Activated CD8-positive, alpha-beta memory T cell treated with anti-CD3 and anti-CD28 coated beads for 36 hours (primary cell): ENCODE data around the gene EHMT2. TPM values are rescaled to one million over a fixed set of nuclear protein-coding genes. Genes with fewer than 3 reads are reported as not detected.

Source experiments
- CTCF ChIA-PET: fragments of 350-600 bp; sonication (Branson Sonifier 250); formaldehyde crosslinking; loops from one replicate; lab custom pipeline; 2021; ENCODE audit warnings: antibody characterized with exemption; lab: Charles Lee
- POLR2A ChIA-PET: fragments of 350-600 bp; sonication (Branson Sonifier 250); formaldehyde crosslinking; loops from one replicate; lab custom pipeline; 2021; ENCODE audit warnings: antibody characterized with exemption; lab: Charles Lee
- total RNA-seq, 2 experiments: library from RNA; stranded (reverse); gene quantifications; one replicate each; pipeline ENCODE4 v1.2.3, GENCODE V29; 2021

The EHMT2 gene
- total RNA-seq, 2 experiments from 2014 or later = 67.4 to 67.8 TPM

DNA sequence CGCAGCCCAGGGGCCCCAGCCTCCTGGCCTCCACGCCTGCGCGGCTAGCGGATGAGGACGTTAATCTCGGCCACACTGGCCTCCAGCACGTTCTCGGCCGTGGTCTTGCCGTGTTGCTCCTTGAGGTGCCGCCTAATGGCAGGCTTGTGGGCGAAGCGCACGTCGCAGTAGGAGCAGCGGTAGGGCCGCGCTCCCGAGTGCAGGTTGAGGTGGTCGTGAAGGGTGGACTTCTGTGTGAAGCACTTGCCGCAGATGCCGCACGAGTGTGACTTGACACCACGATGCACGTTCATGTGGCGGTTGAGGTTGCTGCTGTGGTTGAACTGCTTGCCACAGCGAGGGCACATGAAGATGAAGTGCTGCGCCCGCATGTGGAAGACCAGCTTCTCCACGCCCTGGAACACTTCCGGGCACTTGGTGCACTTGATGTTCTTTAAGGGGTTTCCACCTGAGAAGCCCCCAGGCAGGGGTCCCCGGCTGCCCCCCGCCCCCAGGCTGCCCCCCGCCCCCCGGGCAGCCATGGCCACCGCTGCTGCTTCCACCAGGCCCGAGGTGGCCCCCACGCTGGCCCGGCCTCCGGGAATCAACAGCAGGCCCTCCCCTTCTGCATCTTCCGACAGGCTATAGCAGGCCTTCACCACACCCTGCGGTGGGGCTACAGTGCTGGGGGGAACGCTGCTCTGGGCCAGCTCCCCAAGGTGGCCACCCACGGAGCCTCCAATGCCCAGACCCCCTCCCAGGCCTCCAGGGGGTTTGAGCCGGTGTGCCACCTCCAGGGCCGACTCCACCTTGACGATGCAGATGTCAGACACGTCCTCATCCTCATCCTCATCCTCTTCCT lies 2.6 kb upstream of the EHMT2 start:
- ChIA-PET CTCF (no interaction called here), POLR2A (no interaction called here)

DNA sequence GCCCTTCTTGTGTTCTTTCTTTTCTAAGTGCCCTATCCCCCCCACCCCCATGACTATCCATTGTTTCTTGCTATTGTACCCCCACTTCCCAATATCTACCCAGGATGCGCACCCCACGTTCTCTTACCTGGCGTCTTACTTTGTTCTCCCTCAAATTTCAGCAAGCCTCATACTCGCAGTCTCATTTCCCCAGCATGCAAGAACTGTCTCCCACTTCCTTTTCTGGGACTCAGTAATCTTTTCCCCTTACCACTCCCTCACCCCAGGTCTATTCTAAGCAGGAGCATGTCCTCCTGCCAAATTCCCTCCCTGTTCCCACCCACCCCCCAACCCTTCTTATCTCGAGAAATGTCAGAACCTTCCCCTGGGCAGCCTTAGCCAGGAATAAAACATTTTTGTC lies 1.7 kb upstream of the EHMT2 start:
- ChIA-PET CTCF (interaction anchor here (0.9 to 2.0 kb wide), 3 partner anchors 11 to 73 kb away, joined by 3 to 7 read pairs (median 3); partner anchors contain the start of gene DXO), POLR2A (no interaction called here)

DNA sequence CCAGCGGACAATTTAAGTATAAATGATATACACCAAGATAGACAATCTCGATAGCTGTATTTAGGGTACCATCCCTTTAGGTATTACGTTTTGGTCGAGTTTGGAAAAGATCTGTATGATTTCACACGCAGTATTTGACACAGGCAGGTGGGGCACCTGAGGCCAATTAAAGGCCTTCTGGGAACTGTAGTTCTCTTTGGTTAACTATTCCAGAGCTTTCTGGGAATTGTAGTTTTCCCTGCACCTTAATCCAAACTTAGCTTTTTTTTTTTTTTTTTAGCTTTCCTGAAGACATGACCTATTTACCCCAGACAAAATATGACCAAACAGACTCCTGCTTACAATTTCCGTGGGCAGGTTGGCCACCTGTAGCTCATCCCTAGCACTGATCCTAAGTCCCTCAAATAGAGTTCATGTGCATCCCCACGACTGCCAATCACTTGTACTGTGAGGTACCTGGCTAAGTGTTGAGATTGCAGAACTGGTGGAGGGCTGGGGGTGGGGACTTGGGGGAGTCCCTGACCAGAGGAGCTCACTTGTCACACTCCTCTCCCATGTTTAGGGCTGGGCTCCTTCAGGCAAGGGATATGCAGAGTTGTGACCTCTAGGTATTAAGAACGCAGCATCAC lies 999 bp upstream of the EHMT2 start:
- ChIA-PET CTCF (interaction anchor here (0.5 to 2.0 kb wide), 7 partner anchors 11 to 73 kb away, joined by 3 to 7 read pairs (median 4); partner anchors contain the start of genes DXO and NEU1), POLR2A (interaction anchor here (0.6 to 0.7 kb wide), 3 partner anchors 20 to 292 kb away, joined by 4 read pairs; no protein-coding TSS in a partner anchor)

DNA sequence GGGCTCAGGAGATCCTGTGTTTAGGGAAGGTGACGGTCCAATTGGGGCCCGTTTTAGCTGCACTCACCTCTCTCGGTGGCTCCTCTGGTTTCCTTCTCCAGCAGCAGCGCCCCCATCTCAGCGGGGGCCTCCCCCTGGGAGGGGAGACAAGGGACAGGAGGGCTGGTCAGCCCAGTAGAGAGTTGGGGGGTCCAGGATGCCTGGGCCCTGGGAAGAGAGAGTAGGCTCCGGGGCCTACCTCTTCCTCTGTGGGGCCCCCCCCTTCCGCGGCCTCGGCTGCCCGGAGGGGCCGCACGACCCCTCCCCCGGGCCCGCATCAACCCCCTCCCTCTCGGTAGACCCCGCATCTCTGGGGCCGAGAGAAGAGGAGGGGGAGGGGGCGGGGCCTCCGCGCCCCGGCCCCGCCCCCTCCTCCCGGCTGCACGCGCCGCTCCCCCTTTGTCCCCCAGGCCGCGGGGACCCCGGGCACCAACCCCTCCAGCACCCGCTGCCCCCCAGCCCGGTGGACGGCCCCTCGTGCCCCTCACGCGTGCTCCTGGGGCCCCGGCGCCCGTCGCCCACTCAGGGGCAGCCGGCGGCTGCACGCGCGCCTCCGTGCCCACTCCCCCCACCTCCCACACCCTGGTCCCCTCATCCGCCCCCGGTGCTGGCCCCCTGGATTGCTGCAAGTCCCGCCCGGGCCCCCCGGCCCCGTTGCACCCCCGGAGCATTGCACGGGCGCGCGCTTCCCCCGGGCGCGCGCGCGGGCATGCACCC lies 464 bp downstream of the EHMT2 start:
- POLR2A ChIA-PET = interaction anchor here (1.0 kb wide), 1 partner anchor 62 kb away, joined by 3 read pairs; the partner anchor contains the start of genes NELFE and SKIC2
- CTCF ChIA-PET = interaction anchor here (0.7 to 2.0 kb wide), 5 partner anchors 12 to 217 kb away, joined by 3 to 7 read pairs (median 4); partner anchors contain the start of gene NEU1

DNA sequence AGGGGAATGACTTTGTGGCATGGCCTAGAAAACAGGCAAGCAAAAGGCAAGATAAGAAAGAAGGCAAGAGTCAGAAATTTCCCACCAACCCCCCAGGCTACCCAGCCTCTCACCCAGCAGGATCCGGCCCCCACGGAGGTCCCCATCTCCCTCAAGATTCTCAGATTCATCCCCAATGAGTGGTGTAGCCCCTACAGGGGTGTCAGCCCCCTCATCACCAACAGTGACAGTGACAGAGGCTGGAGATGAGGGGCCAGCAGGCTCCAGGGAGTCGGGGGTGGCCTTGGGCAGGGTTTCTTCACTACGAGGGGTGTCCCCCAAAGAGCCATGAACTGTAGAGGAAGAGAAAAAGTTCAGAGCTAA lies 1.0 kb downstream of the EHMT2 start:
- ChIA-PET CTCF (interaction anchor here (1.0 kb wide), 1 partner anchor 13 kb away, joined by 4 read pairs; no protein-coding TSS in a partner anchor), POLR2A (no interaction called here)

- ChIA-PET POLR2A (no interaction called here), CTCF (no interaction called here)
These were observed 4.7 kb downstream of the EHMT2 start for GRCh38 chr6:31892821-31893220.

DNA sequence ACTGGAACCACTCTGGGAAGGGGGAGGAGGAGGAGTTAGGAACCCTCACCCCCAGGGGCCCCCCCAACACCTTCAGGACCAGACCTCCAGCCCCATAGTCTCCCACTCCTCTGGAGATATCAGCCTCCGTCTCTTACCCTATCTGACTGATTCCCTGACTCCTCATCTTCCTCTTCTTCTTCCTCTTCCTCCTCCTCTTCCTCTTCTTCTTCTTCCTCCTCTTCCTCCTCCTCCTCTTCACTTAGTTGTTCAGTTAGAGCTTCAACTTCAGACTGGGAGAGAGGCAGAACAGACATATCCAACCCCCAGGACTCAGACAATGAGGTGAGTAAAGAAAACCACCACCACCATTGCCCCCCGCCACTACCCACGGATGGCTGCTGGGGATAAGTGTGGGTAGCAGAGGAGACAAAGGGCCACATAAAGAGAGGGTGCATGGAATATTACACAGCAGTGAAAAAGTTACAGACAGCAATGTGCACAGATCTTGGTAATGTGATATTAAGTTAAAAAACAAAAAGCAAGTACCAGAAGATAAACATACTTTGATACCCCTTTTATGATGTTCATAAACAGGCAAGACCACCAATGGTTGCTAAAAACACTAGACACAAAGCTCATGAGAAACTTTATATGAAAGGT lies 8.0 kb downstream of the EHMT2 start:
- POLR2A ChIA-PET = no interaction called here
- CTCF ChIA-PET = interaction anchor here (0.9 to 1.8 kb wide), 8 partner anchors 17 to 251 kb away, joined by 3 to 5 read pairs (median 4); partner anchors contain the start of genes DDAH2 and NEU1

DNA sequence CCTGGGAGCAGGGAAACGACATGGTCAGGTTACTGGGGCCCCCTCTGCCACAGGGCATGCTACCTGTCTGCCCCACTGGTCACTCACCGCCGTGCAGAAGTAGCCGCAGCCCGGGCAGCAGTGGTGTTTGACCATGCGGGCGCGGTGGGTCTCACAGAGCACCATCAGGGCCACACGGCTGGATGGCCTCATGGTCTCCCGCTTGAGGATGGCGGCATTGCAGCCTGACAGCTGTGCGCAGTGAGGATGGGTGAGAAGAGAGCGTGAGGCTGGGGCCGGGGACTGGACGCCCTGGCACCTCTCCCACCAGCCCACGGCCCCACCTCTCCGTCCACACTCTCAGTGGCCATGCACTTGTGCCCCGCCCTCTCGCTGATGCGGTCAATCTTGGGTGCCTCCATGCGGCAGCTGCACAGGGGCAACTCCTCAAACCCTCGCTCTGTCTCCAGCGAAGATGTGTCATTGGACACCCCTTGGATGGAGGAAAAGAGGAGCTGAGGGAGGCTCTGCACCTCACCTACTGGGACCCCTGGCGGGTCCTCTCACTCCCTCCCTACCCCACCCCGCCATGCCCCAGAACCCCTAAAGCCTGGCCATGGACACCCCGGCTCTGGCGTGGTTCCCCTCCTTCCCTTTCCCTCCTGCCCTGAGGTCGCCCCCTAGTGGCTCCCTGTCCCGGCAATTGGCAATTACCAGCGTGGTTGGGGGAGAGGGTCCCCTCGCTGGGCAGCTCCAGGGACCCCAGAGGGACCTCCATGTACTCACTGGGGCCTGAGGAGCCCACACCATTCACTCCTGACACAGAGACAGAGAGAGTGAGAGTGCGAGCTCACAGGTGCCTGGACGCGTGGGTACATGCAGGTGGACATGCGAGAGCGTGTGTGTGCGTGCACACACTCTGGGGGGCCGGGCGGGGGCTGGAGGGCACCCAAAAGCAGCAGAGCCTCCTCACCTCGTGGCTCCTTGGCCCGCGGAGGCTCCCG lies 8.9 kb downstream of the EHMT2 start:
- POLR2A ChIA-PET = no interaction called here
- CTCF ChIA-PET = interaction anchor here (0.9 to 1.8 kb wide), 10 partner anchors 12 to 252 kb away, joined by 3 to 5 read pairs (median 4); partner anchors contain the start of genes DDAH2 and NEU1

- POLR2A ChIA-PET = interaction anchor here (0.5 kb wide), 1 partner anchor 39 kb away, joined by 3 read pairs; no protein-coding TSS in a partner anchor
- CTCF ChIA-PET = interaction anchor here (1.1 to 1.8 kb wide), 3 partner anchors 11 to 22 kb away, joined by 3 to 4 read pairs (median 4); no protein-coding TSS in a partner anchor
These were observed 10.1 kb downstream of the EHMT2 start for GRCh38 chr6:31887173-31888007.

- CTCF ChIA-PET = no interaction called here
- POLR2A ChIA-PET = no interaction called here
These were observed 10.9 kb downstream of the EHMT2 start for GRCh38 chr6:31886541-31886991.

DNA sequence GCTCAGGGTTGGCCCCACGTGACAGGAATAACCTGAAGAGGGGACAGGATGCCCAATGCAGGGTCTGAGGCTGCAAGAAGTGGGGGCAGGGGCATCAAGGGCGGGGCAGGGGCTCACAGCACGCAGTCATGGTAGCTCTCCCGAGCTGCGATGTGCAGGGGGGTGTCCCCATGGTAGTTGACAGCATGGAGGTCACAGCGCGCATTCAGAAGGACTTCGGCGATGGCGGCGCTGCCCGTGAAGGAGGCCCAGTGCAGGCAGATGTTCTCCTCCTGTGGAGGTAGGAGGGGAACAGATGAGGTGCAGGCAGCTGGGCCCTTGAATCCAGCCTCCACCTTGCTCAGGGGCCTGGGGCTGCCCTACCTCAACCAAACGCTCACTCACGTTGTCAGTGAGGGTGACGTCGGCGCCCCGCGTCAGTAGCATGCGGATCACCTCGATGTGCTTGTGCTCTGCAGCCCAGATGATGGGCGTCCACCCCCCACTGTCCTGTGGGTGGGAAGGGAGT lies 12.9 kb downstream of the EHMT2 start:
- CTCF ChIA-PET = no interaction called here
- POLR2A ChIA-PET = no interaction called here

DNA sequence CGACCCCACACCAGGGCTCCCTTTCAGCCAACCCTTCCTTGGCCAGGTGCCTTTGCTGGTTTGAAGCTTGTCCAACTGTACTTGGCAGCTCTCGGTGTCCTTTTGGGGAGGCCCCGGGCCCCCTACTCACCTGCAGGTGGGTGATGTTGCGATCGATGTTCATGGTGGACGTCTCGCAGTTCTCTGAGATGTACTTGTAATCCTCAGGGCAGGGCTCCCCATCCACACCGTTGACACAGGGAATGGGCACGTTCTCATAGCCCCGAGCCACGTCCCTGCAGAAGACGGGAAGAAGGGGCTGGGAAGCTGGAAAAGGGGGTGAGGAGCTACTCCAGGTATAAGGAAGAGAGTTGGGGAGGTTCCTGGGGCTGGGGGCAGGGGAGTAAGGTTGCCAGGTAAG lies 13.8 kb downstream of the EHMT2 start:
- POLR2A ChIA-PET = no interaction called here

DNA sequence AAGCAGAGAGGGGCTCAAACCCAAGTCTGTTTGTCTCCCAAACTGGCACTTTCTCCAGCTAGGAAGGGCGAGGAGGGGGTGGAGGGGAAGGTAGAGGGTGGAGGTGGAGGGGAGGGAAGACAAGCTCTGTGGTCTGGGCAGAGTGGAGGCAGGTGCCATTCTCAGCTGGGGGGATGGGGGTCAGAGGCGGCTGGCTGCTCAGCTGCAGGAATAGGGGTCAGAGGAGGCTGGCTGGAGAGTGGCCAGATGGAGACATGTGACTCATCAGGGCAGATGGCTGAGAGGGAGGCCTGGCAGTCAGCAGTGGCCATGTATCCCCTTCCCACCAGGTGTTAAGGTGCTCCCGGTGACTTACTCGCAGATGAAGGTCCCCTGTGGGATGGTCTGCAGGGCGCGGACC lies 15.2 kb downstream of the EHMT2 start:
- ChIA-PET POLR2A (no interaction called here), CTCF (no interaction called here)

More for the DNA sequence above, 13.8 kb downstream of the EHMT2 start:
- CTCF ChIA-PET = no interaction called here

DNA sequence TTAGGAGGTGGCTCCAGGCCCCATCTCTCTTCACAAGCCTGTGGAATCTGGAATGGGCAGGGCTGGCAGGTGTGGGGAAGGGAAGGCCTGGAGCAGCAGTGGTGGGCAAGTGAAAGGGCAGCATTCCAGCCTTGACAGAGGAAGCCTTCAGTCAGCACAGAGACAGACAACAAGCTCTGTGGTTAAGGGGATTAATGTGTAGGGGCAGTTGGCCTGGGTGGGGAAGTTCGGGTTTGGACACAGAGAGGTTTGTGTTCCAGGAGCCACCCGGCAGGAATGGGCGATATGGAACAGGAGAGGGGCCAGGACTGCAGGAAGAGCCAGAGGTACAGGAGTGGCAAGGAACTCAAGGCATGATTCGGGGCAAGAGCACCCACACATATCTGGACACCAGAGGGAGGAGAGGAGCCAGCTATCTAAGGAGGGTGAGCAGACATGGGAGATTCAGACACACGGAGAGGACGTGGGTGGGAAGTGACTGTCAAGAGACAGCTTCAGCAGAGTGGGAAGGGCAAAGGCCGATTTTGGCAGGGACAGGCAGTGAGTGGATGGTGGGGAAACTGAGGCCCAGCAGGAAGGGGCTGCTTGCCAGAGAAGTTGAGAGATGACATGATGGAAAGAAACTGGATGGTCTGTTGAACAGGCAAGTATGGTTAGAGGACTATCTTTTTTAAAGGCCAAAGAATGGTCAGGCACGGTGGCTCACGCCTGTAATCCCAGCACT lies 16.2 kb downstream of the EHMT2 start:
- POLR2A ChIA-PET = no interaction called here
- CTCF ChIA-PET = no interaction called here

- CTCF ChIA-PET = no interaction called here
- POLR2A ChIA-PET = no interaction called here
These were observed 16.9 kb downstream of the EHMT2 start for GRCh38 chr6:31880616-31881015.

GRCh38 chr6:31879901-31880300 lies 17.6 kb downstream of the EHMT2 start:
- ChIA-PET POLR2A (no interaction called here), CTCF (no interaction called here)
